H1 (cell line): ENCODE data around the gene TTYH2. TPM values are rescaled to one million over a fixed set of nuclear protein-coding genes. Genes with fewer than 3 reads are reported as not detected.

Experiments
- CBX8 ChIP-seq: fragments of 300-800, 300-1000 bp; sonication (generic); IDR thresholded peaks from 2 replicates; pipeline ENCODE4 v1.7.1; 2016; ENCODE audit warnings: low read depth, low read length, borderline replicate concordance
- KDM1A ChIP-seq: fragments of 200-600, 300-600 bp; sonication (generic); IDR thresholded peaks from 2 replicates; pipeline ENCODE4 v1.7.1; 2016; ENCODE audit warnings: mild to moderate bottlenecking, low read length, borderline replicate concordance
- NRF1 ChIP-seq: IDR thresholded peaks from 2 replicates; pipeline ENCODE4 v1.6.1; 2011; ENCODE audit warnings: mild to moderate bottlenecking, low read depth, low read length, improper control_type of control experiment
- POU5F1 ChIP-seq: IDR thresholded peaks from 2 replicates; pipeline ENCODE4 v1.6.1; 2011; ENCODE audit warnings: low read depth, mild to moderate bottlenecking, low read length, moderate library complexity
- RBBP5 ChIP-seq: IDR thresholded peaks from 2 replicates; pipeline ENCODE4 v1.7.1; 2012; ENCODE audit warnings: low read depth, mild to moderate bottlenecking, inconsistent platforms, low read length, moderate library complexity, borderline replicate concordance
- RXRA ChIP-seq: IDR thresholded peaks from 2 replicates; pipeline ENCODE4 v1.6.1; 2011; ENCODE audit warnings: low read depth, mild to moderate bottlenecking, low read length, moderate library complexity; ENCODE audit not compliant: insufficient read depth
- SAP30 ChIP-seq: fragments of 300-600 bp; sonication (generic); IDR thresholded peaks from 2 replicates; pipeline ENCODE4 v1.7.1; 2012; ENCODE audit warnings: low read length, moderate library complexity, mild to moderate bottlenecking, inconsistent platforms; ENCODE audit not compliant: insufficient read depth, insufficient replicate concordance
- TAF7 ChIP-seq: optimal IDR thresholded peaks from 2 replicates; pipeline ENCODE3; 2011; ENCODE audit warnings: low read depth, mild to moderate bottlenecking, inconsistent platforms, low read length, moderate library complexity, borderline replicate concordance
- YY1 ChIP-seq: IDR thresholded peaks from 2 replicates; pipeline ENCODE4 v1.6.1; 2011; ENCODE audit warnings: low read depth, mild to moderate bottlenecking, low read length
- polyA plus RNA-seq, 7 experiments: library from polyadenylated mRNA; depleted of rRNA in 3 of 7; stranded (reverse) in 5 of 7; unstranded in 2 of 7; fragments of >200 nt in 5 of 7; fragments of 200-250 nt in 2 of 7; gene quantifications; 1 replicate in 5 of 7; 2 replicates in 1 of 7; 4 replicates in 1 of 7; pipeline versions ENCODE4 v1.2.1 to v1.2.3, GENCODE V29; 2011 to 2013; ENCODE audit warnings: missing spikeins in 2 of 7, mixed read lengths in 2 of 7
- total RNA-seq: library from RNA; stranded (reverse); fragmentation: NEBNext Ultra II Directional; extraction: Animal tissue kit (Norgen Biotek cat#: 25700); gene quantifications from 2 replicates; pipeline ENCODE4 v1.2.1, GENCODE V29; 2021
- TF ChIP-seq, protein P1 (sequence below): fragments of 300-600 bp; sonication (generic); IDR thresholded peaks from 2 replicates; pipeline ENCODE4 v1.7.1; 2012; ENCODE audit warnings: low read length, moderate library complexity, mild to moderate bottlenecking, inconsistent platforms; ENCODE audit not compliant: insufficient replicate concordance
- TF ChIP-seq, protein P2 (sequence below): IDR thresholded peaks from 2 replicates; pipeline ENCODE4 v1.6.1; 2012; ENCODE audit warnings: inconsistent platforms

TTYH2 gene
- total and polyA plus RNA-seq, 2 of the 8 experiments (the other 6 are each of a cell fraction or from before 2014, with no cell fraction given): 3.2 to 9.2 TPM

DNA sequence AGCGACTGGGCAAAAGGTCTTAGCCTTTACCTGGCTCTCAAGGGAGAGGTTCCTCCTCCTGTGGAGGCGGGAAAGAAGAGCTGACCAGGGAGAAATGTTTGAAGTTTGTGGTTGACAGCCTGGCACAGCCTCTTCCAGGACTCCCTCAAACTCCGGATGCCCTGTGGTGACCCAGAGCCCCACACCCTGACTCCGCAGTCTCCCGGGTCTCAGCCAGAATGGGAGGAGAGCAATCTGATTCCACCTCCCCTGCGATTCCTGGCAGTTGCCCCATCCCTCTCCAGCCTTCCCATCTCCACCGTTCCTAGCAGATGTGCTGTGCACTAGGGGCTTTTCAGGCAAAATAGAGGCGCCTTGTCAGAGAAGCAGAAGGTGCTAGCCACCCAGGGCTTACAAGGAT, 55.2 kb downstream of the TTYH2 start (continued):
- TF ChIP-seq, protein P1, sequence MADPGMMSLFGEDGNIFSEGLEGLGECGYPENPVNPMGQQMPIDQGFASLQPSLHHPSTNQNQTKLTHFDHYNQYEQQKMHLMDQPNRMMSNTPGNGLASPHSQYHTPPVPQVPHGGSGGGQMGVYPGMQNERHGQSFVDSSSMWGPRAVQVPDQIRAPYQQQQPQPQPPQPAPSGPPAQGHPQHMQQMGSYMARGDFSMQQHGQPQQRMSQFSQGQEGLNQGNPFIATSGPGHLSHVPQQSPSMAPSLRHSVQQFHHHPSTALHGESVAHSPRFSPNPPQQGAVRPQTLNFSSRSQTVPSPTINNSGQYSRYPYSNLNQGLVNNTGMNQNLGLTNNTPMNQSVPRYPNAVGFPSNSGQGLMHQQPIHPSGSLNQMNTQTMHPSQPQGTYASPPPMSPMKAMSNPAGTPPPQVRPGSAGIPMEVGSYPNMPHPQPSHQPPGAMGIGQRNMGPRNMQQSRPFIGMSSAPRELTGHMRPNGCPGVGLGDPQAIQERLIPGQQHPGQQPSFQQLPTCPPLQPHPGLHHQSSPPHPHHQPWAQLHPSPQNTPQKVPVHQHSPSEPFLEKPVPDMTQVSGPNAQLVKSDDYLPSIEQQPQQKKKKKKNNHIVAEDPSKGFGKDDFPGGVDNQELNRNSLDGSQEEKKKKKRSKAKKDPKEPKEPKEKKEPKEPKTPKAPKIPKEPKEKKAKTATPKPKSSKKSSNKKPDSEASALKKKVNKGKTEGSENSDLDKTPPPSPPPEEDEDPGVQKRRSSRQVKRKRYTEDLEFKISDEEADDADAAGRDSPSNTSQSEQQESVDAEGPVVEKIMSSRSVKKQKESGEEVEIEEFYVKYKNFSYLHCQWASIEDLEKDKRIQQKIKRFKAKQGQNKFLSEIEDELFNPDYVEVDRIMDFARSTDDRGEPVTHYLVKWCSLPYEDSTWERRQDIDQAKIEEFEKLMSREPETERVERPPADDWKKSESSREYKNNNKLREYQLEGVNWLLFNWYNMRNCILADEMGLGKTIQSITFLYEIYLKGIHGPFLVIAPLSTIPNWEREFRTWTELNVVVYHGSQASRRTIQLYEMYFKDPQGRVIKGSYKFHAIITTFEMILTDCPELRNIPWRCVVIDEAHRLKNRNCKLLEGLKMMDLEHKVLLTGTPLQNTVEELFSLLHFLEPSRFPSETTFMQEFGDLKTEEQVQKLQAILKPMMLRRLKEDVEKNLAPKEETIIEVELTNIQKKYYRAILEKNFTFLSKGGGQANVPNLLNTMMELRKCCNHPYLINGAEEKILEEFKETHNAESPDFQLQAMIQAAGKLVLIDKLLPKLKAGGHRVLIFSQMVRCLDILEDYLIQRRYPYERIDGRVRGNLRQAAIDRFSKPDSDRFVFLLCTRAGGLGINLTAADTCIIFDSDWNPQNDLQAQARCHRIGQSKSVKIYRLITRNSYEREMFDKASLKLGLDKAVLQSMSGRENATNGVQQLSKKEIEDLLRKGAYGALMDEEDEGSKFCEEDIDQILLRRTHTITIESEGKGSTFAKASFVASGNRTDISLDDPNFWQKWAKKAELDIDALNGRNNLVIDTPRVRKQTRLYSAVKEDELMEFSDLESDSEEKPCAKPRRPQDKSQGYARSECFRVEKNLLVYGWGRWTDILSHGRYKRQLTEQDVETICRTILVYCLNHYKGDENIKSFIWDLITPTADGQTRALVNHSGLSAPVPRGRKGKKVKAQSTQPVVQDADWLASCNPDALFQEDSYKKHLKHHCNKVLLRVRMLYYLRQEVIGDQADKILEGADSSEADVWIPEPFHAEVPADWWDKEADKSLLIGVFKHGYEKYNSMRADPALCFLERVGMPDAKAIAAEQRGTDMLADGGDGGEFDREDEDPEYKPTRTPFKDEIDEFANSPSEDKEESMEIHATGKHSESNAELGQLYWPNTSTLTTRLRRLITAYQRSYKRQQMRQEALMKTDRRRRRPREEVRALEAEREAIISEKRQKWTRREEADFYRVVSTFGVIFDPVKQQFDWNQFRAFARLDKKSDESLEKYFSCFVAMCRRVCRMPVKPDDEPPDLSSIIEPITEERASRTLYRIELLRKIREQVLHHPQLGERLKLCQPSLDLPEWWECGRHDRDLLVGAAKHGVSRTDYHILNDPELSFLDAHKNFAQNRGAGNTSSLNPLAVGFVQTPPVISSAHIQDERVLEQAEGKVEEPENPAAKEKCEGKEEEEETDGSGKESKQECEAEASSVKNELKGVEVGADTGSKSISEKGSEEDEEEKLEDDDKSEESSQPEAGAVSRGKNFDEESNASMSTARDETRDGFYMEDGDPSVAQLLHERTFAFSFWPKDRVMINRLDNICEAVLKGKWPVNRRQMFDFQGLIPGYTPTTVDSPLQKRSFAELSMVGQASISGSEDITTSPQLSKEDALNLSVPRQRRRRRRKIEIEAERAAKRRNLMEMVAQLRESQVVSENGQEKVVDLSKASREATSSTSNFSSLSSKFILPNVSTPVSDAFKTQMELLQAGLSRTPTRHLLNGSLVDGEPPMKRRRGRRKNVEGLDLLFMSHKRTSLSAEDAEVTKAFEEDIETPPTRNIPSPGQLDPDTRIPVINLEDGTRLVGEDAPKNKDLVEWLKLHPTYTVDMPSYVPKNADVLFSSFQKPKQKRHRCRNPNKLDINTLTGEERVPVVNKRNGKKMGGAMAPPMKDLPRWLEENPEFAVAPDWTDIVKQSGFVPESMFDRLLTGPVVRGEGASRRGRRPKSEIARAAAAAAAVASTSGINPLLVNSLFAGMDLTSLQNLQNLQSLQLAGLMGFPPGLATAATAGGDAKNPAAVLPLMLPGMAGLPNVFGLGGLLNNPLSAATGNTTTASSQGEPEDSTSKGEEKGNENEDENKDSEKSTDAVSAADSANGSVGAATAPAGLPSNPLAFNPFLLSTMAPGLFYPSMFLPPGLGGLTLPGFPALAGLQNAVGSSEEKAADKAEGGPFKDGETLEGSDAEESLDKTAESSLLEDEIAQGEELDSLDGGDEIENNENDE: no peak
- TF ChIP-seq, protein P2, sequence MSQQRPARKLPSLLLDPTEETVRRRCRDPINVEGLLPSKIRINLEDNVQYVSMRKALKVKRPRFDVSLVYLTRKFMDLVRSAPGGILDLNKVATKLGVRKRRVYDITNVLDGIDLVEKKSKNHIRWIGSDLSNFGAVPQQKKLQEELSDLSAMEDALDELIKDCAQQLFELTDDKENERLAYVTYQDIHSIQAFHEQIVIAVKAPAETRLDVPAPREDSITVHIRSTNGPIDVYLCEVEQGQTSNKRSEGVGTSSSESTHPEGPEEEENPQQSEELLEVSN: no peak
- TF ChIP-seq NRF1 (no peak), KDM1A (no peak), CBX8 (no peak), POU5F1 (no peak), SAP30 (no peak), TAF7 (no peak), YY1 (no peak), RXRA (no peak), RBBP5 (no peak)
